Measurements from ENCODE around the gene BLTP2.
"Not testable (repeated sequence)": the region's sequence is repeated elsewhere in the genome, so short reads cannot be mapped to it uniquely, and the experiment has no call there.

The BLTP2 gene

GRCh38 chr17:28644787-28645575 lies at the start of gene BLTP2:
TSS of gene BLTP2 (minus strand) at chr17:28645158. CDS start at chr17:28645056, 102 bp downstream.
- peak; percentile 98 for DNase-seq

- no peak for DNase-seq
Measured at GRCh38 chr17:28693869-28694268, 48.9 kb upstream of the BLTP2 start.

GRCh38 chr17:28689011-28689410 lies 44.1 kb upstream of the BLTP2 start:
- no peak for DNase-seq

- no peak for DNase-seq
Measured at GRCh38 chr17:28688481-28688880, 43.5 kb upstream of the BLTP2 start.

GRCh38 chr17:28686296-28686695 lies 41.3 kb upstream of the BLTP2 start:
- DNase-seq, result peak; percentile 65

GRCh38 chr17:28685366-28685765 lies 40.4 kb upstream of the BLTP2 start:
- DNase-seq, result no peak

- peak; percentile 62 for DNase-seq
Measured at GRCh38 chr17:28684963-28685362, 40.0 kb upstream of the BLTP2 start.

- no peak for DNase-seq
Measured at GRCh38 chr17:28682655-28683054, 37.7 kb upstream of the BLTP2 start.

GRCh38 chr17:28675980-28676379 lies 31.0 kb upstream of the BLTP2 start:
- peak; percentile 47 for DNase-seq

GRCh38 chr17:28675490-28675889 lies 30.5 kb upstream of the BLTP2 start:
- DNase-seq, result no peak

- no peak for DNase-seq
Measured at GRCh38 chr17:28669918-28670317, 25.0 kb upstream of the BLTP2 start.

GRCh38 chr17:28667870-28668269 lies 22.9 kb upstream of the BLTP2 start:
- DNase-seq, result peak; percentile 14

- no peak for DNase-seq
Measured at GRCh38 chr17:28665994-28666393, 21.0 kb upstream of the BLTP2 start.

GRCh38 chr17:28663723-28664122 lies 18.8 kb upstream of the BLTP2 start:
- no peak for DNase-seq

- no peak for DNase-seq
Measured at GRCh38 chr17:28662527-28662829, 17.5 kb upstream of the BLTP2 start.

GRCh38 chr17:28661635-28662526 lies 16.9 kb upstream of the BLTP2 start, which contains the start of the genes SDF2 and SUPT6H:
TSS of gene SDF2 (minus strand) at chr17:28661906. CDS start at chr17:28661876, 30 bp downstream.
TSS of gene SUPT6H (plus strand) at chr17:28662205. CDS start at chr17:28673402, 11,197 bp downstream.
- DNase-seq, result peak; percentile 92

GRCh38 chr17:28659497-28659881 lies 14.5 kb upstream of the BLTP2 start:
- not testable (repeated sequence) for DNase-seq

GRCh38 chr17:28658766-28659496 lies 14.0 kb upstream of the BLTP2 start:
- not testable (repeated sequence) for DNase-seq

GRCh38 chr17:28658342-28658741 lies 13.4 kb upstream of the BLTP2 start:
- not testable (repeated sequence) for DNase-seq

- no peak for DNase-seq
Measured at GRCh38 chr17:28657756-28658155, 12.8 kb upstream of the BLTP2 start.

- no peak for DNase-seq
Measured at GRCh38 chr17:28655160-28655559, 10.2 kb upstream of the BLTP2 start.

GRCh38 chr17:28648698-28649097 lies 3.7 kb upstream of the BLTP2 start:
- DNase-seq, result no peak
